Measurements from ENCODE around the gene SYTL5.

DNA sequence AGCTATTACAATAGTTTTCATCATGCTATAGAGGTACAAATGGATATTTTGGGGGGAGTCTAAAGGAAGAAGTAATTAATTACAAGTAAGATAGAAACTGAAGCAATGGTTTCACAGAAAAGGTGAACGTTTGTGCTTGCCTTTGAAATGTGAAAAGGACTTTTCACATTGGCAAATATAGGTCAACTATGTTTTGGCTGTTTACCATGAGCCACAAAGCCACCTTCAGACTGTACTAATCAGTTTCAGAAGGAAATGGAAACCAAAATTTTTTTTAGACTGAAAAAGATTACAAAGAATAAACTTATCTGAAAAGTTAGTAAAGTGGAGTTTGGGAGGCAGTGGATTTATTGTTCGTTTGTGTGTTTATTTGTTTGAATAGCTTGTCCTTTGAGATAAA, 32.1 kb downstream of the SYTL5 start:
- TF ChIP-seq POLR2A (IDR thresholded peaks at IDR 0.05; ENCODE audit: low read length): no peak
- no peak for TF ChIP-seq GATA1 (IDR thresholded peaks at IDR 0.05; ENCODE audit: low read depth, low read length)

Measured in erythroblast (primary cell).